Endothelial cell of umbilical vein (primary cell): ENCODE results near the gene ABCC4. TPM values are rescaled to one million over a fixed set of nuclear protein-coding genes. Genes with fewer than 3 reads are reported as not detected.

Experiments
- BruUV-seq: library from RNA; stranded (reverse); fragments of 400-500 nt; replicated peaks from 2 replicates; lab custom pipeline; 2021; lab: Mats Ljungman, UMichigan
- CTCF ChIA-PET: fragments of 300-600, 350-600 bp; sonication (Branson Sonifier 250); formaldehyde crosslinking; loops from one replicate; lab custom pipeline; 2021; ENCODE audit warnings: antibody characterized with exemption, inconsistent platforms; lab: Charles Lee
- POLR2A ChIA-PET: fragments of 300-600, 350-600 bp; sonication (Branson Sonifier 250); formaldehyde crosslinking; loops from one replicate; lab custom pipeline; 2021; ENCODE audit warnings: antibody characterized with exemption, inconsistent platforms; lab: Charles Lee
- DNase-seq: peaks from one replicate; pipeline ENCODE4 v3.0.0-alpha.2; 2011; ENCODE audit warnings: low read depth, low spot score
- FAIRE-seq: peaks from 2 replicates; lab custom pipeline; 2011; peaks lifted over from hg19 to GRCh38; lab: Jason Lieb, UNC
- H2AFZ ChIP-seq: 2 replicates; pipeline ENCODE4 v1.6.0; 2012; ENCODE audit warnings: low read depth, low read length, control low read depth, inconsistent platforms
- H3K27ac ChIP-seq: 2 replicates; pipeline ENCODE4 v1.5.1; 2011; ENCODE audit warnings: low read depth, mild to moderate bottlenecking, control low read depth, low read length, moderate library complexity; ENCODE audit not compliant: insufficient read depth
- H3K27me3 ChIP-seq, 2 experiments: 2 replicates each; pipeline versions ENCODE4 v1.6.0 to v1.6.1; 2011; ENCODE audit warnings: low read length in 2 of 2, mixed read lengths in 1 of 2; ENCODE audit not compliant: control insufficient read depth in 2 of 2, insufficient read depth in 2 of 2
- H3K36me3 ChIP-seq, 2 experiments: 2 replicates in 1 of 2; 3 replicates in 1 of 2; pipeline ENCODE4 v1.5.1; 2011; ENCODE audit warnings: low read length in 2 of 2, mild to moderate bottlenecking in 1 of 2, moderate library complexity in 1 of 2; ENCODE audit not compliant: control insufficient read depth in 2 of 2, insufficient read depth in 2 of 2; ENCODE audit errors: extremely low read depth in 1 of 2
- H3K4me1 ChIP-seq: 3 replicates; pipeline ENCODE4 v1.5.1; 2011; ENCODE audit warnings: mild to moderate bottlenecking, low read length; ENCODE audit not compliant: control insufficient read depth, insufficient read depth; ENCODE audit errors: extremely low read depth
- H3K4me2 ChIP-seq: 2 replicates; pipeline ENCODE4 v1.6.1; 2011; ENCODE audit warnings: low read length, control low read depth, mixed read lengths; ENCODE audit not compliant: insufficient read depth
- H3K4me3 ChIP-seq, 3 experiments: fragments of 200-600 bp in 1 of 3; sonication (generic), shearing (Covaris generic) in 1 of 3; replicated peaks in 1 of 3; 2 replicates each; pipeline ENCODE4 v1.5.1; 2011 to 2016; ENCODE audit warnings: control low read depth in 3 of 3, low read length in 3 of 3, mild to moderate bottlenecking in 2 of 3, inconsistent platforms in 1 of 3, low read depth in 1 of 3, moderate library complexity in 1 of 3; ENCODE audit not compliant: insufficient read depth in 1 of 3
- H3K79me2 ChIP-seq: 2 replicates; pipeline ENCODE4 v1.6.0; 2012; ENCODE audit warnings: low read length, inconsistent platforms; ENCODE audit not compliant: control insufficient read depth, insufficient read depth
- H3K9ac ChIP-seq: replicated peaks from 2 replicates; pipeline ENCODE3; 2011; ENCODE audit warnings: low read length, control low read depth; ENCODE audit not compliant: insufficient read depth; ENCODE audit errors: extremely low read depth
- H3K9me1 ChIP-seq: replicated peaks from 3 replicates; pipeline ENCODE4 v1.6.0; 2011; ENCODE audit warnings: mild to moderate bottlenecking, low read length; ENCODE audit not compliant: control insufficient read depth, insufficient read depth; ENCODE audit errors: extremely low read depth
- H3K9me3 ChIP-seq: replicated peaks from 2 replicates; pipeline ENCODE4 v1.5.1; 2012; ENCODE audit warnings: low read length, inconsistent platforms; ENCODE audit not compliant: control insufficient read depth, insufficient read depth
- H4K20me1 ChIP-seq: replicated peaks from 2 replicates; pipeline ENCODE3; 2011; ENCODE audit warnings: mild to moderate bottlenecking, low read length; ENCODE audit not compliant: control insufficient read depth, insufficient read depth; ENCODE audit errors: extremely low read depth
- CTCF ChIP-seq, 2 donors: IDR thresholded peaks; 1 replicate in 1 of 2; 2 replicates in 1 of 2; pipeline ENCODE4 v1.5.1; 2011; ENCODE audit warnings: low read length in 2 of 2, mild to moderate bottlenecking in 2 of 2, moderate library complexity in 2 of 2, control low read depth in 1 of 2, inconsistent platforms in 1 of 2, low read depth in 1 of 2; ENCODE audit not compliant: insufficient read depth in 1 of 2; ENCODE audit errors: extremely low read depth in 1 of 2
- FOS ChIP-seq: IDR thresholded peaks from 2 replicates; pipeline ENCODE4 v1.6.1; 2011; ENCODE audit warnings: mild to moderate bottlenecking, low read length, moderate library complexity, borderline replicate concordance; ENCODE audit not compliant: insufficient read depth
- GATA2 ChIP-seq: IDR thresholded peaks from 2 replicates; pipeline ENCODE4 v1.7.0; 2011; ENCODE audit warnings: low read depth, mild to moderate bottlenecking, moderate library complexity, mixed read lengths, low read length; ENCODE audit not compliant: insufficient read length, insufficient read depth
- JUN ChIP-seq: IDR thresholded peaks from 2 replicates; pipeline ENCODE4 v1.6.1; 2011; ENCODE audit warnings: borderline replicate concordance, low read depth; ENCODE audit not compliant: insufficient read length, insufficient read depth
- MYC ChIP-seq: IDR thresholded peaks from one replicate; pipeline ENCODE4 v1.6.1; 2011; ENCODE audit warnings: mild to moderate bottlenecking, low read depth, low read length
- POLR2AphosphoS5 ChIP-seq: IDR thresholded peaks from 2 replicates; pipeline ENCODE4 v1.6.1; 2012; ENCODE audit warnings: low read depth, mild to moderate bottlenecking, control low read depth, low read length, moderate library complexity; ENCODE audit not compliant: insufficient read depth
- dilution Hi-C: fragments of 300-500 bp; cut with MboI; formaldehyde crosslinking; loops from one replicate; pipeline ENCODE4 v1.15.0; 2019; ENCODE audit warnings: low sequenced_read_pairs; ENCODE audit not compliant: extremely low pct_ligation_motif_present
- intact Hi-C: fragments of 100-400 bp; cut with micrococcal nuclease; formaldehyde crosslinking; loops from one replicate; pipeline ENCODE4 v1.10.0; 2022
- polyA plus RNA-seq, 4 experiments: library from polyadenylated mRNA; depleted of rRNA in 3 of 4; stranded (reverse) in 3 of 4; unstranded in 1 of 4; fragments of >200 nt; gene quantifications; 2 replicates each; pipeline versions ENCODE4 v1.2.1 to v1.2.3, GENCODE V29; 2011 to 2012; ENCODE audit warnings: missing spikeins in 1 of 4
- total RNA-seq: library from RNA; stranded (reverse); gene quantifications from 2 replicates; pipeline ENCODE4 v1.2.3, GENCODE V29; 2021

ABCC4 gene
- total and polyA plus RNA-seq, 2 donors (not counting 3 experiments of a cell fraction or from before 2014, with no cell fraction given) = 9.2 to 15.9 TPM

GRCh38 chr13:95220611-95221010 is 80.6 kb downstream of the ABCC4 start:
- no peak overlapping the region for H3K9ac ChIP-seq
- H3K36me3 ChIP-seq = no peaks in the 10 kb centered on the region
- no peaks in the 10 kb centered on the region for H3K9me1 ChIP-seq
- no peak overlapping the region for H3K4me3 ChIP-seq
- dilution Hi-C loops = no loop called here
- no peak overlapping the region for H2AFZ ChIP-seq
- intact Hi-C loops = no loop called here
- BruUV-seq = no TSS peak
- TF ChIP-seq CTCF (IDR thresholded peaks at IDR 0.05; ENCODE audit: extremely low read depth in 1 of 2, insufficient read depth in 1 of 2, low read depth in 1 of 2, low read length in 2 of 2) = no peak
- no peak for TF ChIP-seq POLR2AphosphoS5
- TF ChIP-seq JUN = no peak
- no peak for TF ChIP-seq MYC
- no peak for TF ChIP-seq GATA2
- no peak for TF ChIP-seq FOS
- FAIRE-seq (no peak), DNase-seq (no peak)
- no peaks in the 10 kb centered on the region for H4K20me1 ChIP-seq
- ChIA-PET POLR2A (no interaction called here), CTCF (interaction anchor here (1.0 kb wide), 1 partner anchor 29 kb away, joined by 3 read pairs; no protein-coding TSS in a partner anchor)
- no peaks in the 10 kb centered on the region for H3K9me3 ChIP-seq
- no peak overlapping the region for H3K4me2 ChIP-seq
- no peak overlapping the region for H3K27ac ChIP-seq
- H3K79me2 ChIP-seq = no peaks in the 10 kb centered on the region
- H3K4me1 ChIP-seq = no peaks in the 10 kb centered on the region
- H3K27me3 ChIP-seq = no peaks in the 10 kb centered on the region
